GM21381 (cell line): ENCODE results near the gene SCYGR5.
"Not testable (repeated sequence)": the region's sequence is repeated elsewhere in the genome, so short reads cannot be mapped to it uniquely, and the experiment has no call there.

Experiments
- ATAC-seq: cut with Tn5 transposase; IDR thresholded peaks from one replicate; pipeline ENCODE4 v1.9.1; 2021; ENCODE audit warnings: mild to moderate bottlenecking, moderate library complexity; ENCODE audit not compliant: unreplicated experiment

SCYGR5 gene

DNA sequence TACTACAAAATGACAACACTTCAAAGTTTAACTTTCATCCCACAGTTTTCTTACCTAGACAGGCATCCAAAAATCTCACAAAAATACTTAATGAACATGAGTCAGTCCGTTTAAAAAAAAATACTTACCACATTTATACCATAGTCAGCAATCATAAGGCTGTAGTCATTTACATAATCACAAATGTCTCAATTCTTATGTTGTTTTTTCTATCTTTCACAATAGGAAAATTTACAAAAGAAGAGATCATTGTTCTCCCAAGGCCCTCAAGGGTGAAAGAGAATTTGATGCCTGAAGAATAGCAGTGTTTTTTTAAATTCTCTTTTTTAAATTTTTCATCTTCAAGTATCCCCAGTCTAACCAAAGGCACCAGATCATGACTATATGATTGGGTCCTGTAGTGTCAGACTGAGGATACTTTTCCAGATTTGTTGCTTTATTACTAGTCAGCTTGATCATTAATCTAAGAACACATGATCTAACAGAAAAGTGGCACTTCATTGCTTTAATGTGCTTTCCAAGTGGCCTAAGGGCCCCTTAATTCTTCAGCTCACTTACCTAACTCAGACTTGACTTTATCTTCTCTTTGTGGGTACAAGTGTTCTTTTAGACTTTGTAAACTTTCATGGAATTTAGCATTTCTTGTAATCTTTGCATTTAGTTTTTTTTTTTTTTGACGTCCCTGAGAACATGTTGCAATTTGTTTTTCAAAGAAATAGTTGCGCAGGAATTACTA is 4.7 kb downstream of the SCYGR5 start:
- ATAC-seq, result no peak

GRCh38 chr2:227673620-227674019 is 7.0 kb downstream of the SCYGR5 start:
- not testable (repeated sequence) for ATAC-seq

GRCh38 chr2:227674485-227674884 is 7.9 kb downstream of the SCYGR5 start:
- no peak for ATAC-seq

- ATAC-seq, result no peak
Observed at GRCh38 chr2:227677928-227678327, 11.3 kb downstream of the SCYGR5 start.

GRCh38 chr2:227684258-227684657 is 17.7 kb downstream of the SCYGR5 start:
- ATAC-seq, result no peak

DNA sequence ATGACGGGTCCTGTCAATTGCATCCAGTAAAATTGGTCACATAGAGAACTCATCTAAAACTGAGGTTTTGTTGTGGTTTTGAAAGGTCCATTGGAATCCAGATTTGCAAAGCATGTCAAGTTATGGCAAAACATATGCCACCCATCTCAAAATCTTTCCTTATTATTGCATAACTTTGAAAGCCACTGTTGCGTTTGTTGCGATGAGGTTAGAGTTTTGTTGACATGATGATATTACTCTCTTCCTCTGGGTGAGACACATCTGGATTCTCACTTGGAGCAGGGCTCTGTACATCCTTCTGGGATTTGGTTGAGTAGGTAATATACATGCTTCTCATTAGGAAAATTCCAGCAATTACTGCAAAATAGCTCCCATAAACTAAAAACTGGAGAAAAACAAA is 20.6 kb downstream of the SCYGR5 start:
- ATAC-seq, result no peak

GRCh38 chr2:227696990-227697679 is 30.5 kb downstream of the SCYGR5 start:
- no peak for ATAC-seq

GRCh38 chr2:227701556-227701955 is 35.0 kb downstream of the SCYGR5 start:
- no peak for ATAC-seq

DNA sequence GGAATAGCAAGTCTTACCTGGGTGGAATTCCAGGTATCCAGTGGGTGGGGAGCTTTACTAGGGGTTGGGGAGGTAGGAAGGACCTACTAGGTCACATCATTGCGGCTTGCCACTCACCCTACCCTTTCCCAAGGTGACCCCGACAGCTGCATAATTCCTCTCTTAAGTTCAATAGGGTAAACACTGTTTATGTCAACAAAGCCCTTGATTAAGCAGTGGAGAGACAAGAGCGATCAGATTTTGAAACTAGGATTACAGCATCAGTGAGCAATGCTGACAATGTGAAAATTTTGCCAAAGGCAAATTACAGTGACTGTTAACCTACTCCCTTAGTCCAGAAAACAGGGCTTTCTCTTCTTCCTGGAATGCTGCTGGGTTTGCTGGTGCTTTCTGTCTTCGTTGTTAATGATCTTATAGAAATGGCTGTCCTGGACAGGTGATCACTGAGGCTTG is 36.7 kb downstream of the SCYGR5 start:
- no peak for ATAC-seq

DNA sequence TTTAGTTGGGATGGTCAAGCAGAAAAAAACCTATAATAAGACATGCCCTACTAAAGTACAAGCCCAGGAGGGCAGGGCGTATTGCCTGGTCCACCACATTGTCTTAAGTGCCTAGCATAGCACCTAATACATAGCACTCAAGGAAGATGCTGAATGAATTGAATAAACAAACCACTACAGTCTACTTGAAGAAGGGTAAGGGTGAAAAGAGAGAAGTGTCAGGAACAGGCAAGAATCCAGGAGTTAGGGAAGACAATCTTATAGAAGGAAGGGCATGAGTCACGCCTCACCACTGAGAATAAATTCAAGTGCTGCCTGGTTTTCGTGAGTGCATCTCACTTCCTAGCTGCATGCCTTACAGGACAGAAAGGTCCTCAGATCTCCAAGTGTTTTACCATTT is 37.4 kb downstream of the SCYGR5 start:
- no peak for ATAC-seq

DNA sequence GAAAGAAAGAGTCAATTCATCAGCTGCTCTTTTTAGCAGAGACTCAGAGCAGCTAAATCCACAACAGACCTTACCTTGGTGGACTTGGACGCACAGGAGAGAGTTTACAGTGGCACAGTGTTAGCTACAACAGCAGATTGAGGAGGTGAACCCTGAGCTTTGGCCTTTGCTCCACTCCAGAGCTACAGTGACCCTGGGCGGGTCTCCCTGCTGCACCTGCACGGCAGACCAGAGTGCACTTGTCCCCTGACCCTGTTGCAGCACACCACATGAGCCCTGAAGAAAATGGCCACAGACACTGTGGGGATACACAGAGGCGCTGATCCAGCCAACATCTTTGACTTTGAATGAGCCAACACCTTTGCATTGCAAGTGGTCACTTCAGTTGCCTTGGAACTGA is 40.3 kb downstream of the SCYGR5 start:
- no peak for ATAC-seq

DNA sequence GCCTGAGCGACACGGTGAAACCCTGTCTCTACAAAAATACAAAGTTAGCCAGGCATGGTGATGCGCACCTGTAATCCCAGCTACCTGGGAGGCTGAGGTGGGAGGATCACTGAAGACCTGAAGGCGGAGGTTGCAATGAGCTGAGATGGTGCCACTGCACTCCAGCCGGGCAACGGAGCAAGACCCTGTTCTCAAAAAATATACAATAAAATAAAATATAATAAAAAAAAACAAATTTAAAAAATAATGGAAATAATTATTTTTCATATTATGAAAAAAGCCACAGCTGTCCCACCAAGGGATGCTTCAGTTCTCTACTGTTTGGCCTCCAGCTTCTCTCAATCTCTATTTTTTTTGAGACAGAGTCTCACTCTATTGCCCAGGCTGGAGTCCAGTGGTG is 40.8 kb downstream of the SCYGR5 start:
- no peak for ATAC-seq

DNA sequence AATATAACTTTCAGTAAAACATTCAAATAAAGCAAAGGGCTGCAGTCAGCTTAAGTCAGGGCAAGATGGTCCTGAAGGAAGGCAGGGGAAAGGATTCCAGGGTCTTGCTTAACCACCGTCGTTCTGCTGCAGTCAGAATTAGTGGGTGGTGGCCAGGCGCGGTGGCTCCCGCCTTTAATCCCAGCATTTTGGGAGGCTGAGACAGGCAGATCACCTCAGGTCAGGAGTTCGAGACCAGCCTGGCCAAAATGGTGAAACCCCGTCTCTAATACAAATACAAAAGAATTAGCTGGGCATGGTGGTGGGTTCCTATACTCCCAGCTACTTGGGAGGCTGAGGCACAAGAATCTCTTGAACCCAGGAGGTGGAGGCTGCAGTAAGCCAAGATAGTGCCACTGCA is 44.4 kb downstream of the SCYGR5 start:
- ATAC-seq, result no peak

DNA sequence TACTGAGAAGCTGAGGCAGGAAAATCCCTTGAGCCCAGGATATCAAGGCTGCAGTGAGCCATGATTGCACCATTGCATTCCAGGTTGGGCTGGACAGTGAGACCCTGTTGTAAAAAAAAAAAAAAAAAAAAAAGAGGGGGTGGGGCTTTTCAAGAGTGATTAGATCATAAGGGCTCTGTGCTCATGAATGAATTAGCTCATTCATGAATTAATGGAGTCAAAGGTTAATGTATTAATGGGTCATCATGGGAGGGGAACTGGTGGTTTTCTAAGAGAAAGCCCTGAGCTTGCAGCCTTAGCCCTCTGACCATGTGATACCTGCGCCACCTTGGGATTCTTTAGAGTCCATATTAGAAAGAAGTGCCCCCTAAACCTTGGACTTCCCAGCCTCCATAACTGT is 46.7 kb downstream of the SCYGR5 start:
- no peak for ATAC-seq

- no peak for ATAC-seq
Observed at GRCh38 chr2:227716501-227716900, 49.9 kb downstream of the SCYGR5 start.
